Measurements from ENCODE around the gene ATP2A3. TPM values are rescaled to one million over a fixed set of nuclear protein-coding genes. Genes with fewer than 3 reads are reported as not detected.
A peak's percentile ranks its signal among the peaks of the same experiment; 100 is the strongest.

The ATP2A3 gene
- total RNA-seq, 1 donor from 2014 or later, result 1.7 TPM

- peak overlapping the region; percentile 32 for H3K27ac Mint-ChIP-seq (ENCODE audit: unreplicated experiment)
- no peaks in the 10 kb centered on the region for H3K36me3 Mint-ChIP-seq (ENCODE audit: low read depth)
- H3K4me3 Mint-ChIP-seq (ENCODE audit: unreplicated experiment), result no peak overlapping the region
- peaks cover 13% of the 10 kb centered on the region for H3K9me3 Mint-ChIP-seq (ENCODE audit: low read depth)
- no peak for TF ChIP-seq CTCF (IDR thresholded peaks at IDR 0.05)
- peaks cover 18% of the 10 kb centered on the region for H3K4me1 Mint-ChIP-seq (ENCODE audit: low read depth)
- DNase-seq (ENCODE audit: low spot score), result peak; percentile 30
- H3K27me3 Mint-ChIP-seq (ENCODE audit: low read depth), result peaks cover 2% of the 10 kb centered on the region
Measured at GRCh38 chr17:3990386-3991127, 26.3 kb upstream of the ATP2A3 start.

- H3K4me3 Mint-ChIP-seq (ENCODE audit: unreplicated experiment), result no peak overlapping the region
- peaks cover 2% of the 10 kb centered on the region for H3K27me3 Mint-ChIP-seq (ENCODE audit: low read depth)
- TF ChIP-seq CTCF (IDR thresholded peaks at IDR 0.05), result no peak
- peak overlapping the region; percentile 82 for H3K27ac Mint-ChIP-seq (ENCODE audit: unreplicated experiment)
- H3K36me3 Mint-ChIP-seq (ENCODE audit: low read depth), result no peaks in the 10 kb centered on the region
- peaks cover 18% of the 10 kb centered on the region for H3K4me1 Mint-ChIP-seq (ENCODE audit: low read depth)
- peaks cover 4% of the 10 kb centered on the region for H3K9me3 Mint-ChIP-seq (ENCODE audit: low read depth)
- DNase-seq (ENCODE audit: low spot score), result peak; percentile 57
Measured at GRCh38 chr17:3989041-3989886, 25.0 kb upstream of the ATP2A3 start.

GRCh38 chr17:3988297-3989040, 24.2 kb upstream of the ATP2A3 start:
- H3K4me1 Mint-ChIP-seq (ENCODE audit: low read depth), result peaks cover 25% of the 10 kb centered on the region
- H3K27me3 Mint-ChIP-seq (ENCODE audit: low read depth), result peaks cover 2% of the 10 kb centered on the region
- peaks cover 2% of the 10 kb centered on the region for H3K9me3 Mint-ChIP-seq (ENCODE audit: low read depth)
- DNase-seq (ENCODE audit: low spot score), result no peak
- H3K4me3 Mint-ChIP-seq (ENCODE audit: unreplicated experiment), result no peak overlapping the region
- TF ChIP-seq CTCF (IDR thresholded peaks at IDR 0.05), result no peak
- no peaks in the 10 kb centered on the region for H3K36me3 Mint-ChIP-seq (ENCODE audit: low read depth)
- peak overlapping the region; percentile 82 for H3K27ac Mint-ChIP-seq (ENCODE audit: unreplicated experiment)

- TF ChIP-seq CTCF (IDR thresholded peaks at IDR 0.05), result no peak
- DNase-seq (ENCODE audit: low spot score), result peak; percentile 54
- Mint-ChIP-seq H3K27me3 (ENCODE audit: low read depth) (peaks cover 2% of the 10 kb centered on the region), H3K36me3 (ENCODE audit: low read depth) (no peaks in the 10 kb centered on the region), H3K4me1 (ENCODE audit: low read depth) (peaks cover 25% of the 10 kb centered on the region), H3K4me3 (ENCODE audit: unreplicated experiment) (no peak overlapping the region), H3K9me3 (ENCODE audit: low read depth) (no peaks in the 10 kb centered on the region), H3K27ac (ENCODE audit: unreplicated experiment) (no peak overlapping the region)
Measured at GRCh38 chr17:3986939-3987335, 22.7 kb upstream of the ATP2A3 start.
